Breast epithelium (tissue), 4 donors: Measurements from ENCODE around the gene KCNMB2. TPM values are rescaled to one million over a fixed set of nuclear protein-coding genes. Genes with fewer than 3 reads are reported as not detected.

Experiments
- DNase-seq, 2 donors: peaks; one replicate each; pipeline ENCODE4 v3.0.0-alpha.2; 2019; ENCODE audit warnings: low spot score in 2 of 2
- H3K27ac ChIP-seq, 2 donors: fragments of 200-600 bp; sonication (generic) in 1 of 2; one replicate each; pipeline ENCODE4 v1.5.1; 2016 to 2019; ENCODE audit warnings: mild to moderate bottlenecking in 1 of 2
- H3K27me3 ChIP-seq, 2 donors: fragments of 200-600 bp; sonication (generic) in 1 of 2; one replicate each; pipeline versions ENCODE4 v1.5.1 to v1.6.0; 2017 to 2019; ENCODE audit warnings: control low read depth in 1 of 2, mild to moderate bottlenecking in 1 of 2
- H3K36me3 ChIP-seq: fragments of 200-600 bp; one replicate; pipeline ENCODE4 v1.5.1; 2019
- H3K4me1 ChIP-seq, 2 donors: fragments of 200-600 bp; sonication (generic); one replicate each; pipeline ENCODE4 v1.5.1; 2016 to 2019; ENCODE audit warnings: control low read depth in 1 of 2
- H3K4me3 ChIP-seq, 3 donors: fragments of 200-600 bp; sonication (generic); 1 replicate in 2 of 3; 2 replicates in 1 of 3; pipeline ENCODE4 v1.5.1; 2016 to 2019; ENCODE audit warnings: mild to moderate bottlenecking in 3 of 3, moderate library complexity in 2 of 3
- H3K9me3 ChIP-seq, 2 donors: fragments of 200-600 bp; sonication (generic) in 1 of 2; one replicate each; pipeline ENCODE4 v1.5.1; 2016 to 2019; ENCODE audit warnings: control low read depth in 1 of 2
- POLR2A ChIP-seq: fragments of 450-650 bp; IDR thresholded peaks from one replicate; pipeline ENCODE4 v1.6.1; 2016; ENCODE audit warnings: antibody characterized with exemption, mild to moderate bottlenecking, moderate library complexity
- POLR2AphosphoS5 ChIP-seq, 3 donors: sonication (generic); formaldehyde crosslinking; IDR thresholded peaks; one replicate each; pipeline ENCODE4 v1.6.1; 2017; ENCODE audit warnings: antibody characterized with exemption in 3 of 3
- intact Hi-C: fragments of 100-400 bp; cut with DNase I; formaldehyde crosslinking; loops from one replicate; pipeline ENCODE4 v1.15.1; 2023; ENCODE audit warnings: low total_unique reads
- total RNA-seq, 3 donors: library from RNA; depleted of rRNA; stranded (reverse); fragments of >200 nt; gene quantifications; one replicate each; pipeline ENCODE4 v1.1.0, GENCODE V29; 2016
- TF ChIP-seq, protein P1 (sequence below), 3 donors: fragments of 450-650 bp; IDR thresholded peaks; one replicate each; pipeline ENCODE4 v1.5.1; 2016 to 2017; ENCODE audit warnings: antibody characterized with exemption in 3 of 3, mild to moderate bottlenecking in 3 of 3, moderate library complexity in 3 of 3

The KCNMB2 gene
- total RNA-seq, 3 donors from 2014 or later = 0.59 TPM; not detected in 2

DNA sequence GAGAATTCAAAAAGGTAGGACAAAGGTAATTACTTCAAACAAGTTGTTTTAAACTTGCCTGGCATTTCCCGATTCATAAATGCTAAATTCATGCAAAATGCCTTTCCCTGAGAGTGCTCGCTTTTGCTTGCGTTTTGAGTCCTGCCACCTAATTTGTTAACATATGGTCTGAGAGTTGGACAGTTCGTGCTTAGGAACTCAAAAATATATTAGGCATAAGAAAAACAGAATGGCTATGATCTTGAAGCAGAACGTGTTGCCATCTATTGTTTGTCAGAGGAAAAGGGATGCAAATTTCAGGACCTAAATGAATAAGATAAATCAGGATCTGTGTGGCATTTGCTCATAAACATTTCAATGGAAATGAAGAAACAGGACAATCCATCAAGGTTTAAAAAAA lies 339.6 kb downstream of the KCNMB2 start:
- H3K27ac ChIP-seq = no peak overlapping the region
- TF ChIP-seq, protein P1, sequence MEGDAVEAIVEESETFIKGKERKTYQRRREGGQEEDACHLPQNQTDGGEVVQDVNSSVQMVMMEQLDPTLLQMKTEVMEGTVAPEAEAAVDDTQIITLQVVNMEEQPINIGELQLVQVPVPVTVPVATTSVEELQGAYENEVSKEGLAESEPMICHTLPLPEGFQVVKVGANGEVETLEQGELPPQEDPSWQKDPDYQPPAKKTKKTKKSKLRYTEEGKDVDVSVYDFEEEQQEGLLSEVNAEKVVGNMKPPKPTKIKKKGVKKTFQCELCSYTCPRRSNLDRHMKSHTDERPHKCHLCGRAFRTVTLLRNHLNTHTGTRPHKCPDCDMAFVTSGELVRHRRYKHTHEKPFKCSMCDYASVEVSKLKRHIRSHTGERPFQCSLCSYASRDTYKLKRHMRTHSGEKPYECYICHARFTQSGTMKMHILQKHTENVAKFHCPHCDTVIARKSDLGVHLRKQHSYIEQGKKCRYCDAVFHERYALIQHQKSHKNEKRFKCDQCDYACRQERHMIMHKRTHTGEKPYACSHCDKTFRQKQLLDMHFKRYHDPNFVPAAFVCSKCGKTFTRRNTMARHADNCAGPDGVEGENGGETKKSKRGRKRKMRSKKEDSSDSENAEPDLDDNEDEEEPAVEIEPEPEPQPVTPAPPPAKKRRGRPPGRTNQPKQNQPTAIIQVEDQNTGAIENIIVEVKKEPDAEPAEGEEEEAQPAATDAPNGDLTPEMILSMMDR (IDR thresholded peaks at IDR 0.05) = no peak
- TF ChIP-seq POLR2A = no peak
- no peak for TF ChIP-seq POLR2AphosphoS5 (IDR thresholded peaks at IDR 0.05)
- H3K27me3 ChIP-seq = no peaks in the 10 kb centered on the region
- no peak overlapping the region for H3K4me3 ChIP-seq
- intact Hi-C loops = no loop called here
- no peaks in the 10 kb centered on the region for H3K4me1 ChIP-seq
- DNase-seq = no peak
- H3K9me3 ChIP-seq = no peaks in the 10 kb centered on the region
- H3K36me3 ChIP-seq = no peaks in the 10 kb centered on the region

DNA sequence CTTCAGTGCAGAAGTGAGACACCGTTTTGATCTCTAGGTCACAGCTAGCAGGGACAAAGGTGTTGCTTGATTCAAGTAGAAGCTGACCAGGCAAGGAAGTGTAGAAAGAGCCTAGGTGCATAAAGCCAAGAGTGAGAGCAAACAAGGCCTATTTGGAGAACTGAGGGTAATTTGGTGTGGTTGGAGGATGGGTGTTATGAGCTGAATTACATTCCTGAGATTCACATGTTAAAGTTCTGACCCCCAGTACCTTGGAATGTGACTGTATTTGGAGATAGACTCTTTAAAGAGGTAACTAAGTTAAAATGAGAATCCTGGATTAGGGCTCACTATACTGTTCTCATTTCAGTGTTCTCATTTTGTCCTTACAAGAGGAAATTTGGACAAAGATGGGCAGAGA lies 344.0 kb downstream of the KCNMB2 start:
- no peak overlapping the region for H3K27ac ChIP-seq
- no peaks in the 10 kb centered on the region for H3K36me3 ChIP-seq
- intact Hi-C loops = loop anchor here (10.0 kb wide), 1 partner anchor 475 kb away; no protein-coding TSS in a partner anchor
- TF ChIP-seq, protein P1 (IDR thresholded peaks at IDR 0.05) = no peak
- no peak for TF ChIP-seq POLR2AphosphoS5 (IDR thresholded peaks at IDR 0.05)
- TF ChIP-seq POLR2A = no peak
- no peaks in the 10 kb centered on the region for H3K27me3 ChIP-seq
- H3K9me3 ChIP-seq = peaks cover 0 to 6% of the 10 kb centered on the region in 2 donors
- no peak overlapping the region for H3K4me3 ChIP-seq
- H3K4me1 ChIP-seq = no peaks in the 10 kb centered on the region
- no peak for DNase-seq
